ENCODE data around the gene MKRN2. TPM values are rescaled to one million over a fixed set of nuclear protein-coding genes. Genes with fewer than 3 reads are reported as not detected.

MKRN2 gene
- total and polyA plus RNA-seq, 2 donors (not counting 3 experiments of a cell fraction or from before 2014, with no cell fraction given): 27.3 to 29.9 TPM

- no peak for FAIRE-seq
- intact Hi-C loops (cut with micrococcal nuclease) (no loop called here), dilution Hi-C loops (cut with MboI; ENCODE audit: extremely low pct_ligation_motif_present, low sequenced_read_pairs) (no loop called here)
- Histone ChIP-seq H3K36me3 (ENCODE audit: control insufficient read depth in 2 of 2, extremely low read depth in 1 of 2, insufficient read depth in 2 of 2, low read length in 2 of 2) (no peaks in the 10 kb centered on the region), H3K9ac (replicated peaks; ENCODE audit: extremely low read depth, insufficient read depth, low read length) (no peak overlapping the region), H3K4me3 (replicated peaks in 1 of 3; ENCODE audit: insufficient read depth in 1 of 3, low read depth in 1 of 3, low read length in 3 of 3) (no peak overlapping the region), H3K27ac (ENCODE audit: insufficient read depth, low read depth, low read length) (no peak overlapping the region), H3K9me3 (replicated peaks; ENCODE audit: control insufficient read depth, insufficient read depth, low read length) (no peaks in the 10 kb centered on the region), H3K9me1 (replicated peaks; ENCODE audit: control insufficient read depth, extremely low read depth, insufficient read depth, low read length) (peaks cover 3% of the 10 kb centered on the region), H3K79me2 (ENCODE audit: control insufficient read depth, insufficient read depth, low read length) (peaks cover 81% of the 10 kb centered on the region), H3K27me3 (ENCODE audit: control insufficient read depth in 2 of 2, insufficient read depth in 2 of 2, low read length in 2 of 2) (no peaks in the 10 kb centered on the region), H4K20me1 (replicated peaks; ENCODE audit: control insufficient read depth, extremely low read depth, insufficient read depth, low read length) (peaks cover 4% of the 10 kb centered on the region), H3K4me1 (ENCODE audit: control insufficient read depth, extremely low read depth, insufficient read depth, low read length) (peaks cover 25% of the 10 kb centered on the region), H2AFZ (ENCODE audit: low read depth, low read length) (no peak overlapping the region), H3K4me2 (ENCODE audit: insufficient read depth, low read length) (no peak overlapping the region)
- POLR2A ChIA-PET: no interaction called here
- DNase-seq (ENCODE audit: low read depth, low spot score): no peak
- TF ChIP-seq JUN (IDR thresholded peaks at IDR 0.05; ENCODE audit: borderline replicate concordance, insufficient read depth, insufficient read length, low read depth) (no peak), CTCF (IDR thresholded peaks at IDR 0.05; ENCODE audit: extremely low read depth in 1 of 2, insufficient read depth in 1 of 2, low read depth in 1 of 2, low read length in 2 of 2) (no peak), FOS (IDR thresholded peaks at IDR 0.05; ENCODE audit: borderline replicate concordance, insufficient read depth, low read length) (no peak), MYC (IDR thresholded peaks at IDR 0.05; ENCODE audit: low read depth, low read length) (no peak), MAX (IDR thresholded peaks at IDR 0.05; ENCODE audit: insufficient read depth, insufficient read length) (no peak), POLR2A (IDR thresholded peaks at IDR 0.05; ENCODE audit: low read depth, low read length) (no peak), POLR2AphosphoS5 (IDR thresholded peaks at IDR 0.05; ENCODE audit: insufficient read depth, low read depth, low read length) (no peak), EZH2 (IDR thresholded peaks at IDR 0.05; ENCODE audit: borderline replicate concordance, low read depth, low read length, severe bottlenecking) (no peak), GATA2 (IDR thresholded peaks at IDR 0.05; ENCODE audit: insufficient read depth, insufficient read length, low read depth, low read length) (no peak)
- CTCF ChIA-PET: no interaction called here
- BruUV-seq (replicated peaks): no TSS peak
These were observed 3.8 kb downstream of the MKRN2 start for GRCh38 chr3:12560505-12561190.

Data from endothelial cell of umbilical vein (primary cell).